ENCODE data around the gene CMTM6. TPM values are rescaled to one million over a fixed set of nuclear protein-coding genes. Genes with fewer than 3 reads are reported as not detected.

CMTM6 gene
- total and polyA plus RNA-seq, 10 of the 15 experiments (the other 5 are each of a cell fraction or from before 2014, with no cell fraction given): 27.1 to 97.3 (median 61.4) TPM

GRCh38 chr3:32443478-32443877, 59.2 kb downstream of the CMTM6 start:
- WGBS (ENCODE audit: insufficient coverage, insufficient replicate concordance, low lambda C conversion rate, missing lambda C conversion rate): 0% methylated on average over 1 of the region's 1 CpG
- intact Hi-C loops (cut with micrococcal nuclease; ENCODE audit: unreplicated experiment): no loop called here
- CTCF ChIA-PET: interaction anchor here (0.8 to 1.3 kb wide), 3 partner anchors 10 to 44 kb away, joined by 3 to 5 read pairs (median 3); no protein-coding TSS in a partner anchor
- H3K27ac ChIP-seq (ENCODE audit: control insufficient read depth, insufficient read depth): no peak overlapping the region
- H3K4me3 ChIP-seq: no peak overlapping the region
- no peak for ATAC-seq
- peaks cover 24% of the 10 kb centered on the region for H3K4me1 ChIP-seq (ENCODE audit: control insufficient read depth, insufficient read depth, low read length)
- no peak for DNase-seq (ENCODE audit: low read depth, low spot score)
- no peaks in the 10 kb centered on the region for H3K79me2 ChIP-seq (ENCODE audit: control insufficient read depth, insufficient read depth, low read length)
- BruUV-seq (replicated peaks): no TSS peak
- H3K27me3 ChIP-seq (replicated peaks in 1 of 2; ENCODE audit: control insufficient read depth in 2 of 2, insufficient read depth in 2 of 2, low read length in 1 of 2): peaks cover 0 to 3% of the 10 kb centered on the region in 2 experiments; a peak in 1 of 4 replicates
- in situ Hi-C loops (cut with MboI): no loop called here
- no peak for FAIRE-seq
- no peaks in the 10 kb centered on the region; a peak in 1 of 4 replicates for H3K36me3 ChIP-seq (ENCODE audit: control insufficient read depth in 2 of 2, insufficient read depth in 2 of 2, low read length in 1 of 2)
- H4K20me1 ChIP-seq (ENCODE audit: control insufficient read depth, insufficient read depth): no peaks in the 10 kb centered on the region
- H3K4me2 ChIP-seq (ENCODE audit: control insufficient read depth, insufficient read depth): no peak overlapping the region
- SMC1A ChIA-PET (ENCODE audit: uncharacterized antibody, unreplicated experiment): interaction anchor here (1.0 to 14.2 kb wide), 4 partner anchors 10 to 69 kb away, joined by 4 to 307 read pairs (median 62); no protein-coding TSS in a partner anchor
- RAD21 ChIA-PET (ENCODE audit: unreplicated experiment): interaction anchor here (0.7 to 0.9 kb wide), 2 partner anchors 14 to 24 kb away, joined by 3 to 4 read pairs; no protein-coding TSS in a partner anchor
- H3K9ac ChIP-seq (ENCODE audit: control insufficient read depth, insufficient read depth, low read length): no peak overlapping the region
- POLR2A ChIA-PET: no interaction called here
- no peaks in the 10 kb centered on the region; the same call in 1 of the 3 replicates for H3K9me3 ChIP-seq (replicated peaks; ENCODE audit: control insufficient read depth, insufficient read depth, low read length)
- H2AFZ ChIP-seq (ENCODE audit: control insufficient read depth, low read depth, low read length): no peak overlapping the region
- TF ChIP-seq MYB (IDR thresholded peaks at IDR 0.05; ENCODE audit: borderline replicate concordance, low read depth, low read length): no peak
- no peak for TF ChIP-seq PAX5 (IDR thresholded peaks at IDR 0.05; ENCODE audit: borderline replicate concordance, low read depth, low read length)
- no peak for TF ChIP-seq NFYA (IDR thresholded peaks at IDR 0.05; ENCODE audit: borderline replicate concordance, low read depth, low read length)
- no peak for TF ChIP-seq CEBPZ (IDR thresholded peaks at IDR 0.05; ENCODE audit: low read depth, low read length)
- TF ChIP-seq RAD51 (IDR thresholded peaks at IDR 0.05): no peak
- TF ChIP-seq IKZF1 (conservative IDR thresholded peaks at IDR 0.05): peak; percentile 77
- no peak for TF ChIP-seq CREB1 (IDR thresholded peaks at IDR 0.05; ENCODE audit: low read depth)
- no peak for TF ChIP-seq NR2C1 (IDR thresholded peaks at IDR 0.05)
- TF ChIP-seq SKIL (IDR thresholded peaks at IDR 0.05; ENCODE audit: low read depth, poor library complexity, severe bottlenecking): peak; percentile 33
- TF ChIP-seq BCL3 (IDR thresholded peaks at IDR 0.05; ENCODE audit: borderline replicate concordance, insufficient read depth, low read depth, low read length, poor library complexity, severe bottlenecking): no peak
- TF ChIP-seq ZBED1 (IDR thresholded peaks at IDR 0.05; ENCODE audit: borderline replicate concordance): no peak
- 0 out of 2 replicates have a peak, but pooled peaks have one; percentile 25 for TF ChIP-seq DPF2 (IDR thresholded peaks at IDR 0.05)
- TF ChIP-seq NRF1 (conservative IDR thresholded peaks at IDR 0.05; ENCODE audit: low read depth, low read length): no peak
- no peak for TF ChIP-seq GABPA (IDR thresholded peaks at IDR 0.05; ENCODE audit: low read depth)
- peak; percentile 19; the same call in 1 of the 2 replicates for TF ChIP-seq RUNX3 (IDR thresholded peaks at IDR 0.05; ENCODE audit: low read length)
- peak; percentile 52; the same call in 1 of the 2 replicates for TF ChIP-seq RELB (IDR thresholded peaks at IDR 0.05; ENCODE audit: low read depth)

Measured in GM12878 (cell line).